Effector memory CD4-positive, alpha-beta T cell (primary cell): Measurements from ENCODE around the gene TNFRSF17.
A peak's percentile ranks its signal among the peaks of the same experiment; 100 is the strongest.
"Not testable (repeated sequence)": the region's sequence is repeated elsewhere in the genome, so short reads cannot be mapped to it uniquely, and the experiment has no call there.

ENCODE experiments used
- DNase-seq, 3 donors: peaks; one replicate each; pipeline ENCODE4 v3.0.0-alpha.2; 2020
- H3K27ac ChIP-seq: 2 replicates; pipeline ENCODE4 v1.7.0; 2013; ENCODE audit warnings: mild to moderate bottlenecking, low read length, moderate library complexity; ENCODE audit not compliant: insufficient read depth, poor library complexity, severe bottlenecking
- H3K27me3 ChIP-seq: replicated peaks from 2 replicates; pipeline ENCODE4 v1.7.0; 2013; ENCODE audit warnings: mild to moderate bottlenecking, low read length; ENCODE audit not compliant: insufficient read depth, control insufficient read depth, poor library complexity, severe bottlenecking
- H3K36me3 ChIP-seq: 2 replicates; pipeline ENCODE4 v1.7.0; 2013; ENCODE audit warnings: mild to moderate bottlenecking, low read length, moderate library complexity; ENCODE audit not compliant: control insufficient read depth, insufficient read depth
- H3K4me1 ChIP-seq: 2 replicates; pipeline ENCODE4 v1.7.0; 2013; ENCODE audit warnings: low read length, mild to moderate bottlenecking; ENCODE audit not compliant: control insufficient read depth, insufficient read depth, poor library complexity, severe bottlenecking
- H3K4me3 ChIP-seq: 2 replicates; pipeline ENCODE4 v1.7.0; 2013; ENCODE audit warnings: low read length, low read depth, mild to moderate bottlenecking; ENCODE audit not compliant: insufficient read depth, poor library complexity, severe bottlenecking
- H3K9me3 ChIP-seq: 2 replicates; pipeline ENCODE4 v1.7.0; 2013; ENCODE audit warnings: mild to moderate bottlenecking, low read length, moderate library complexity; ENCODE audit not compliant: control insufficient read depth
- total RNA-seq, 3 donors: gene quantifications; one replicate each; lab custom pipeline; 2026; lab: John Stamatoyannopoulos, UW

Gene TNFRSF17
- total RNA-seq = 0 to 0.19 (median 0) reads per million in 3 donors

- no peak for DNase-seq
- no peaks in the 10 kb centered on the region for H3K9me3 ChIP-seq
- H3K27me3 ChIP-seq = no peaks in the 10 kb centered on the region
Observed at GRCh38 chr16:11964761-11965551, at the start of gene TNFRSF17. TNFRSF17 (plus strand) TSS chr16:11965210; CDS start chr16:11965325, 115 bp downstream.

GRCh38 chr16:11915644-11916523, 49.1 kb upstream of the TNFRSF17 start, which contains the start of gene GSPT1:
GSPT1 (minus strand) TSS chr16:11915956; CDS start chr16:11915720, 236 bp downstream.
- Histone ChIP-seq H3K9me3 (no peaks in the 10 kb centered on the region), H3K27ac (peak within 1 kb of the TSS; percentile 78), H3K36me3 (no peaks in the 10 kb centered on the region), H3K4me3 (peak within 1 kb of the TSS; percentile 67), H3K4me1 (peaks cover 24% of the 10 kb centered on the region), H3K27me3 (no peaks in the 10 kb centered on the region)
- peak; percentile 98 to 99 (median 98) for DNase-seq

More at GRCh38 chr16:11964761-11965551, at the start of gene TNFRSF17:
- no peak within 1 kb of the TSS for H3K4me3 ChIP-seq
- no peak within 1 kb of the TSS for H3K27ac ChIP-seq
- no peaks in the 10 kb centered on the region for H3K4me1 ChIP-seq
- no peaks in the 10 kb centered on the region for H3K36me3 ChIP-seq

- no peak for DNase-seq
- Histone ChIP-seq H3K27me3 (no peaks in the 10 kb centered on the region), H3K4me1 (peaks cover 20% of the 10 kb centered on the region), H3K9me3 (no peaks in the 10 kb centered on the region), H3K4me3 (peak overlapping the region; percentile 47), H3K27ac (peak overlapping the region; percentile 78), H3K36me3 (no peaks in the 10 kb centered on the region)
Observed at GRCh38 chr16:11916524-11917285, 48.3 kb upstream of the TNFRSF17 start.

- H3K4me3 ChIP-seq, H3K4me1 ChIP-seq, H3K27ac ChIP-seq, H3K27me3 ChIP-seq, H3K36me3 ChIP-seq, H3K9me3 ChIP-seq, DNase-seq: not testable (repeated sequence)
Observed at GRCh38 chr16:11924046-11924445, 41.0 kb upstream of the TNFRSF17 start.

- H3K9me3 ChIP-seq, H3K4me1 ChIP-seq, H3K4me3 ChIP-seq, H3K36me3 ChIP-seq, DNase-seq, H3K27me3 ChIP-seq, H3K27ac ChIP-seq: not testable (repeated sequence)
Observed at GRCh38 chr16:11927350-11927749, 37.7 kb upstream of the TNFRSF17 start.

- H3K9me3 ChIP-seq, DNase-seq, H3K27ac ChIP-seq, H3K36me3 ChIP-seq, H3K27me3 ChIP-seq, H3K4me1 ChIP-seq, H3K4me3 ChIP-seq: not testable (repeated sequence)
Observed at GRCh38 chr16:11941945-11942344, 23.1 kb upstream of the TNFRSF17 start, which contains the start of gene NPIPB2. NPIPB2 (minus strand) TSS chr16:11942045; CDS start chr16:11942045, 0 bp downstream.

GRCh38 chr16:11946433-11946832, 18.6 kb upstream of the TNFRSF17 start:
- H3K36me3 ChIP-seq = no peaks in the 10 kb centered on the region
- H3K27me3 ChIP-seq = no peaks in the 10 kb centered on the region
- H3K9me3 ChIP-seq = no peaks in the 10 kb centered on the region
- no peaks in the 10 kb centered on the region for H3K4me1 ChIP-seq
- no peak overlapping the region for H3K4me3 ChIP-seq
- no peak overlapping the region for H3K27ac ChIP-seq
- no peak for DNase-seq

GRCh38 chr16:11948819-11949218, 16.2 kb upstream of the TNFRSF17 start:
- Histone ChIP-seq H3K4me3 (no peak overlapping the region), H3K9me3 (no peaks in the 10 kb centered on the region), H3K27ac (no peak overlapping the region), H3K4me1 (no peaks in the 10 kb centered on the region), H3K27me3 (no peaks in the 10 kb centered on the region), H3K36me3 (no peaks in the 10 kb centered on the region)
- DNase-seq = no peak

- no peak for DNase-seq
- Histone ChIP-seq H3K4me1 (no peaks in the 10 kb centered on the region), H3K4me3 (no peak overlapping the region), H3K9me3 (no peaks in the 10 kb centered on the region), H3K36me3 (no peaks in the 10 kb centered on the region), H3K27me3 (no peaks in the 10 kb centered on the region), H3K27ac (no peak overlapping the region)
Observed at GRCh38 chr16:11949527-11949926, 15.5 kb upstream of the TNFRSF17 start.
